HUES48 (cell line): ENCODE data around the gene LIMS1.

Experiments used
- H3K27ac ChIP-seq: one replicate; pipeline ENCODE4 v1.7.0; 2013; ENCODE audit warnings: low read depth, low read length, inconsistent platforms
- H3K27me3 ChIP-seq: 2 replicates; pipeline ENCODE4 v1.6.1; 2013; ENCODE audit warnings: mild to moderate bottlenecking, low read length; ENCODE audit not compliant: control insufficient read depth, insufficient read depth
- H3K36me3 ChIP-seq: 2 replicates; pipeline ENCODE4 v1.6.1; 2013; ENCODE audit warnings: low read length; ENCODE audit not compliant: control insufficient read depth, insufficient read depth
- H3K4me1 ChIP-seq: 2 replicates; pipeline ENCODE4 v1.6.1; 2013; ENCODE audit warnings: mild to moderate bottlenecking, low read length; ENCODE audit not compliant: control insufficient read depth, insufficient read depth
- H3K4me3 ChIP-seq: 2 replicates; pipeline ENCODE4 v1.5.1; 2013; ENCODE audit warnings: mild to moderate bottlenecking, low read depth, low read length
- H3K9ac ChIP-seq: 2 replicates; pipeline ENCODE4 v1.6.1; 2013; ENCODE audit warnings: mild to moderate bottlenecking, low read depth, low read length, moderate library complexity
- H3K9me3 ChIP-seq: 2 replicates; pipeline ENCODE4 v1.6.1; 2013; ENCODE audit warnings: low read length; ENCODE audit not compliant: control insufficient read depth, insufficient read depth

LIMS1 gene

GRCh38 chr2:108625828-108626195, 91.5 kb downstream of the LIMS1 start:
- Histone ChIP-seq H3K9ac (no peak overlapping the region), H3K4me1 (peaks cover 32% of the 10 kb centered on the region), H3K27ac (no peak overlapping the region), H3K27me3 (no peaks in the 10 kb centered on the region), H3K4me3 (no peak overlapping the region), H3K9me3 (no peaks in the 10 kb centered on the region), H3K36me3 (no peaks in the 10 kb centered on the region)

- no peak overlapping the region for H3K4me3 ChIP-seq
- no peaks in the 10 kb centered on the region for H3K27me3 ChIP-seq
- peaks cover 20% of the 10 kb centered on the region for H3K4me1 ChIP-seq
- no peaks in the 10 kb centered on the region for H3K9me3 ChIP-seq
- no peaks in the 10 kb centered on the region for H3K36me3 ChIP-seq
- H3K27ac ChIP-seq: no peak overlapping the region
- no peak overlapping the region for H3K9ac ChIP-seq
Observed at GRCh38 chr2:108626995-108627394, 92.7 kb downstream of the LIMS1 start.

- H3K27ac ChIP-seq: no peak overlapping the region
- H3K27me3 ChIP-seq: no peaks in the 10 kb centered on the region
- H3K36me3 ChIP-seq: no peaks in the 10 kb centered on the region
- H3K9me3 ChIP-seq: no peaks in the 10 kb centered on the region
- H3K9ac ChIP-seq: no peak overlapping the region
- no peak overlapping the region for H3K4me3 ChIP-seq
- H3K4me1 ChIP-seq: peaks cover 10% of the 10 kb centered on the region
Observed at GRCh38 chr2:108627911-108628567, 93.8 kb downstream of the LIMS1 start.

- H3K27ac ChIP-seq: no peak overlapping the region
- no peaks in the 10 kb centered on the region for H3K36me3 ChIP-seq
- H3K9ac ChIP-seq: no peak overlapping the region
- H3K4me3 ChIP-seq: no peak overlapping the region
- no peaks in the 10 kb centered on the region for H3K27me3 ChIP-seq
- H3K9me3 ChIP-seq: no peaks in the 10 kb centered on the region
- peaks cover 1% of the 10 kb centered on the region; the same call in 1 of the 2 replicates for H3K4me1 ChIP-seq
Observed at GRCh38 chr2:108628936-108629335, 94.7 kb downstream of the LIMS1 start.

GRCh38 chr2:108629417-108629816, 95.1 kb downstream of the LIMS1 start:
- no peak overlapping the region for H3K4me3 ChIP-seq
- H3K36me3 ChIP-seq: no peaks in the 10 kb centered on the region
- no peaks in the 10 kb centered on the region for H3K9me3 ChIP-seq
- peaks cover 5% of the 10 kb centered on the region; the same call in 1 of the 2 replicates for H3K4me1 ChIP-seq
- no peak overlapping the region for H3K27ac ChIP-seq
- no peak overlapping the region for H3K9ac ChIP-seq
- no peaks in the 10 kb centered on the region for H3K27me3 ChIP-seq

GRCh38 chr2:108630567-108631405, 96.5 kb downstream of the LIMS1 start:
- no peaks in the 10 kb centered on the region for H3K36me3 ChIP-seq
- no peak overlapping the region for H3K9ac ChIP-seq
- H3K4me3 ChIP-seq: no peak overlapping the region
- H3K27ac ChIP-seq: no peak overlapping the region
- H3K9me3 ChIP-seq: no peaks in the 10 kb centered on the region
- peaks cover 9% of the 10 kb centered on the region; the same call in 1 of the 2 replicates for H3K4me1 ChIP-seq
- H3K27me3 ChIP-seq: no peaks in the 10 kb centered on the region

GRCh38 chr2:108632332-108633160, 98.3 kb downstream of the LIMS1 start:
- Histone ChIP-seq H3K4me1 (peaks cover 24% of the 10 kb centered on the region), H3K36me3 (no peaks in the 10 kb centered on the region), H3K9me3 (no peaks in the 10 kb centered on the region), H3K4me3 (no peak overlapping the region), H3K27me3 (no peaks in the 10 kb centered on the region), H3K27ac (no peak overlapping the region), H3K9ac (no peak overlapping the region)

- Histone ChIP-seq H3K27me3 (no peaks in the 10 kb centered on the region), H3K4me3 (no peak overlapping the region), H3K9ac (no peak overlapping the region), H3K27ac (no peak overlapping the region), H3K36me3 (no peaks in the 10 kb centered on the region), H3K9me3 (no peaks in the 10 kb centered on the region), H3K4me1 (peaks cover 26% of the 10 kb centered on the region)
Observed at GRCh38 chr2:108633409-108633808, 99.1 kb downstream of the LIMS1 start.

- Histone ChIP-seq H3K9me3 (no peaks in the 10 kb centered on the region), H3K4me1 (peaks cover 26% of the 10 kb centered on the region), H3K27me3 (no peaks in the 10 kb centered on the region), H3K36me3 (no peaks in the 10 kb centered on the region), H3K27ac (peak overlapping the region; percentile 27), H3K9ac (no peak overlapping the region), H3K4me3 (no peak overlapping the region)
Observed at GRCh38 chr2:108634011-108634410, 99.7 kb downstream of the LIMS1 start.

GRCh38 chr2:108634576-108635160, 100.4 kb downstream of the LIMS1 start:
- Histone ChIP-seq H3K36me3 (no peaks in the 10 kb centered on the region), H3K4me1 (peaks cover 26% of the 10 kb centered on the region), H3K27ac (peak overlapping the region; percentile 27)

More at GRCh38 chr2:108634576-108635160, 100.4 kb downstream of the LIMS1 start:
- H3K27me3 ChIP-seq: no peaks in the 10 kb centered on the region
- H3K9me3 ChIP-seq: no peaks in the 10 kb centered on the region
- H3K9ac ChIP-seq: no peak overlapping the region
- H3K4me3 ChIP-seq: no peak overlapping the region
